K562 (cell line): ENCODE data around the gene DGKA. TPM values are rescaled to one million over a fixed set of nuclear protein-coding genes. Genes with fewer than 3 reads are reported as not detected.

ENCODE experiments used
- ATF7 ChIP-seq: fragments of 450-650 bp; IDR thresholded peaks from 2 replicates; pipeline ENCODE4 v1.7.1; 2014; ENCODE audit warnings: mild to moderate bottlenecking, moderate library complexity
- FIP1L1 ChIP-seq: fragments of 200-400 bp; formaldehyde crosslinking; IDR thresholded peaks from 2 replicates; pipeline ENCODE4 v1.6.1; 2018; ENCODE audit warnings: mild to moderate bottlenecking, low read depth, low read length; ENCODE audit not compliant: poor library complexity, severe bottlenecking
- HDAC2 ChIP-seq: fragments of 450-650 bp; IDR thresholded peaks from 2 replicates; pipeline ENCODE4 v1.6.1; 2016; ENCODE audit warnings: mild to moderate bottlenecking
- HDAC3 ChIP-seq: fragments of 450-650 bp; IDR thresholded peaks from 2 replicates; pipeline ENCODE4 v1.6.1; 2018; ENCODE audit warnings: borderline replicate concordance, mild to moderate bottlenecking, moderate library complexity; ENCODE audit not compliant: partially characterized antibody
- HOXB6 ChIP-seq: fragments of 250-450 bp; sonication (Bioruptor Pico); IDR thresholded peaks from 2 replicates; pipeline ENCODE4 v1.5.1; 2022; ENCODE audit warnings: mild to moderate bottlenecking, borderline replicate concordance
- IRF2 ChIP-seq: sonication (generic); formaldehyde crosslinking; IDR thresholded peaks from 2 replicates; pipeline ENCODE4 v1.8.1; 2022; ENCODE audit warnings: mild to moderate bottlenecking, missing genetic modification reagents
- KDM5B ChIP-seq: fragments of 200-600 bp; sonication (generic); IDR thresholded peaks from 2 replicates; pipeline ENCODE4 v1.6.1; 2012; ENCODE audit warnings: low read depth, mild to moderate bottlenecking, moderate library complexity, low read length, control low read depth, inconsistent platforms; ENCODE audit not compliant: insufficient replicate concordance
- PCBP1 ChIP-seq: fragments of 200-400 bp; formaldehyde crosslinking; IDR thresholded peaks from 2 replicates; pipeline ENCODE4 v1.6.1; 2018; ENCODE audit warnings: mild to moderate bottlenecking, low read depth, low read length; ENCODE audit not compliant: poor library complexity, severe bottlenecking
- PHB2 ChIP-seq: fragments of 450-650 bp; IDR thresholded peaks from 2 replicates; pipeline ENCODE4 v1.6.1; 2017; ENCODE audit warnings: low read depth
- PML ChIP-seq: IDR thresholded peaks from 2 replicates; pipeline ENCODE4 v1.6.1; 2012; ENCODE audit warnings: low read length, inconsistent platforms
- POLR2G ChIP-seq: fragments of 200-400 bp; formaldehyde crosslinking; IDR thresholded peaks from 2 replicates; pipeline ENCODE4 v1.6.1; 2017; ENCODE audit warnings: low read depth, mild to moderate bottlenecking, antibody characterized with exemption, low read length, moderate library complexity
- SIN3A ChIP-seq, 2 experiments: fragments of 150-350 bp in 1 of 2; IDR thresholded peaks; 2 replicates each; pipeline ENCODE4 v1.6.1; 2011 to 2016; ENCODE audit warnings: borderline replicate concordance in 2 of 2, low read depth in 2 of 2, low read length in 2 of 2, mild to moderate bottlenecking in 2 of 2, moderate library complexity in 2 of 2; ENCODE audit not compliant: control insufficient read depth in 1 of 2
- STAT5A ChIP-seq: IDR thresholded peaks from 2 replicates; pipeline ENCODE4 v1.6.1; 2012; ENCODE audit warnings: low read length, inconsistent platforms, borderline replicate concordance
- XRCC3 ChIP-seq: fragments of 450-650 bp; IDR thresholded peaks from 2 replicates; pipeline ENCODE4 v1.6.1; 2017; ENCODE audit warnings: mild to moderate bottlenecking, moderate library complexity
- ZFP1 ChIP-seq: fragments of 450-650 bp; formaldehyde crosslinking; IDR thresholded peaks from 2 replicates; pipeline ENCODE4 v1.4.0; 2020; ENCODE audit warnings: mild to moderate bottlenecking, mixed read lengths
- ZKSCAN3 ChIP-seq: fragments of 250-450 bp; sonication (Bioruptor Pico); IDR thresholded peaks from 2 replicates; pipeline ENCODE4 v1.4.0; 2020
- ZNF165 ChIP-seq: fragments of 250-450 bp; sonication (Bioruptor Pico); IDR thresholded peaks from 2 replicates; pipeline ENCODE4 v1.4.0; 2020; ENCODE audit warnings: borderline replicate concordance
- ZNF57 ChIP-seq: fragments of 450-650 bp; formaldehyde crosslinking; IDR thresholded peaks from 2 replicates; pipeline ENCODE4 v1.4.0; 2020; ENCODE audit warnings: mild to moderate bottlenecking, moderate library complexity
- polyA plus RNA-seq, 8 experiments: library from polyadenylated mRNA; depleted of rRNA in 4 of 8; stranded (reverse) in 5 of 8; unstranded in 3 of 8; fragments of >200 nt; fragmentation: Nextera tagmentation in 2 of 8; fragmentation: Illumina TruSeq in 1 of 8; extraction: Ambion mirVana in 2 of 8; extraction: Trizol in 1 of 8; gene quantifications; 2 replicates each; pipeline versions ENCODE4 v1.2.1 to v1.2.3, GENCODE V29; 2011 to 2014; ENCODE audit warnings: inconsistent platforms in 1 of 8, missing spikeins in 1 of 8
- total RNA-seq, 7 experiments: library from RNA; depleted of rRNA in 6 of 7; stranded (reverse); fragments of >200 nt in 6 of 7; fragmentation: Illumina TruSeq in 2 of 7; extraction: Trizol in 2 of 7; gene quantifications; 2 replicates each; pipeline versions ENCODE4 v1.2.1 to v1.2.3, GENCODE V29; 2011 to 2021; ENCODE audit warnings: low replicate concordance in 1 of 7
- TF ChIP-seq, protein P1 (sequence below): fragments of 450-650 bp; IDR thresholded peaks from 2 replicates; pipeline ENCODE4 v1.6.1; 2016
- TF ChIP-seq, protein P2 (sequence below): fragments of 150-350 bp; IDR thresholded peaks from 2 replicates; pipeline ENCODE4 v1.6.1; 2014; ENCODE audit warnings: low read depth, mild to moderate bottlenecking, low read length, borderline replicate concordance
- TF ChIP-seq, protein P3 (sequence below): sonication (generic); formaldehyde crosslinking; IDR thresholded peaks from 2 replicates; pipeline ENCODE4 v1.5.0; 2020; ENCODE audit warnings: missing genetic modification reagents

Gene DGKA
- total and polyA plus RNA-seq, 9 of the 15 experiments (the other 6 are each of a cell fraction or from before 2014, with no cell fraction given), result 3.4 to 12.4 (median 6.2) TPM

- no peak for TF ChIP-seq PCBP1
- TF ChIP-seq SIN3A (IDR thresholded peaks at IDR 0.05; ENCODE audit: borderline replicate concordance in 2 of 2, control insufficient read depth in 1 of 2, low read depth in 2 of 2, low read length in 2 of 2), result peak; percentile 43 to 45; a peak in 2 of 4 replicates
- no peak for TF ChIP-seq HOXB6 (CRISPR knock-in tag)
- TF ChIP-seq, protein P1, sequence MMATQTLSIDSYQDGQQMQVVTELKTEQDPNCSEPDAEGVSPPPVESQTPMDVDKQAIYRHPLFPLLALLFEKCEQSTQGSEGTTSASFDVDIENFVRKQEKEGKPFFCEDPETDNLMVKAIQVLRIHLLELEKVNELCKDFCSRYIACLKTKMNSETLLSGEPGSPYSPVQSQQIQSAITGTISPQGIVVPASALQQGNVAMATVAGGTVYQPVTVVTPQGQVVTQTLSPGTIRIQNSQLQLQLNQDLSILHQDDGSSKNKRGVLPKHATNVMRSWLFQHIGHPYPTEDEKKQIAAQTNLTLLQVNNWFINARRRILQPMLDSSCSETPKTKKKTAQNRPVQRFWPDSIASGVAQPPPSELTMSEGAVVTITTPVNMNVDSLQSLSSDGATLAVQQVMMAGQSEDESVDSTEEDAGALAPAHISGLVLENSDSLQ, result 0 out of 2 replicates have a peak, but pooled peaks have one; percentile 5
- TF ChIP-seq KDM5B, result peak; percentile 49
- no peak for TF ChIP-seq XRCC3
- TF ChIP-seq FIP1L1, result peak; percentile 23
- no peak for TF ChIP-seq ZNF165 (CRISPR knock-in tag)
- TF ChIP-seq ZKSCAN3 (CRISPR knock-in tag), result no peak
- no peak for TF ChIP-seq STAT5A
- TF ChIP-seq ZFP1 (CRISPR knock-in tag), result no peak
- TF ChIP-seq POLR2G, result peak; percentile 90
- no peak for TF ChIP-seq HDAC3
- TF ChIP-seq PML, result peak; percentile 53; the same call in 1 of the 2 replicates
- TF ChIP-seq ZNF57 (CRISPR knock-in tag), result no peak
- no peak for TF ChIP-seq IRF2 (CRISPR knock-in tag)
- TF ChIP-seq ATF7, result peak; percentile 50; the same call in 1 of the 2 replicates
- no peak for TF ChIP-seq HDAC2
- TF ChIP-seq, protein P2, sequence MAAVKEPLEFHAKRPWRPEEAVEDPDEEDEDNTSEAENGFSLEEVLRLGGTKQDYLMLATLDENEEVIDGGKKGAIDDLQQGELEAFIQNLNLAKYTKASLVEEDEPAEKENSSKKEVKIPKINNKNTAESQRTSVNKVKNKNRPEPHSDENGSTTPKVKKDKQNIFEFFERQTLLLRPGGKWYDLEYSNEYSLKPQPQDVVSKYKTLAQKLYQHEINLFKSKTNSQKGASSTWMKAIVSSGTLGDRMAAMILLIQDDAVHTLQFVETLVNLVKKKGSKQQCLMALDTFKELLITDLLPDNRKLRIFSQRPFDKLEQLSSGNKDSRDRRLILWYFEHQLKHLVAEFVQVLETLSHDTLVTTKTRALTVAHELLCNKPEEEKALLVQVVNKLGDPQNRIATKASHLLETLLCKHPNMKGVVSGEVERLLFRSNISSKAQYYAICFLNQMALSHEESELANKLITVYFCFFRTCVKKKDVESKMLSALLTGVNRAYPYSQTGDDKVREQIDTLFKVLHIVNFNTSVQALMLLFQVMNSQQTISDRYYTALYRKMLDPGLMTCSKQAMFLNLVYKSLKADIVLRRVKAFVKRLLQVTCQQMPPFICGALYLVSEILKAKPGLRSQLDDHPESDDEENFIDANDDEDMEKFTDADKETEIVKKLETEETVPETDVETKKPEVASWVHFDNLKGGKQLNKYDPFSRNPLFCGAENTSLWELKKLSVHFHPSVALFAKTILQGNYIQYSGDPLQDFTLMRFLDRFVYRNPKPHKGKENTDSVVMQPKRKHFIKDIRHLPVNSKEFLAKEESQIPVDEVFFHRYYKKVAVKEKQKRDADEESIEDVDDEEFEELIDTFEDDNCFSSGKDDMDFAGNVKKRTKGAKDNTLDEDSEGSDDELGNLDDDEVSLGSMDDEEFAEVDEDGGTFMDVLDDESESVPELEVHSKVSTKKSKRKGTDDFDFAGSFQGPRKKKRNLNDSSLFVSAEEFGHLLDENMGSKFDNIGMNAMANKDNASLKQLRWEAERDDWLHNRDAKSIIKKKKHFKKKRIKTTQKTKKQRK, result no peak
- no peak for TF ChIP-seq PHB2
- TF ChIP-seq, protein P3, sequence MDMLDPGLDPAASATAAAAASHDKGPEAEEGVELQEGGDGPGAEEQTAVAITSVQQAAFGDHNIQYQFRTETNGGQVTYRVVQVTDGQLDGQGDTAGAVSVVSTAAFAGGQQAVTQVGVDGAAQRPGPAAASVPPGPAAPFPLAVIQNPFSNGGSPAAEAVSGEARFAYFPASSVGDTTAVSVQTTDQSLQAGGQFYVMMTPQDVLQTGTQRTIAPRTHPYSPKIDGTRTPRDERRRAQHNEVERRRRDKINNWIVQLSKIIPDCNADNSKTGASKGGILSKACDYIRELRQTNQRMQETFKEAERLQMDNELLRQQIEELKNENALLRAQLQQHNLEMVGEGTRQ (CRISPR knock-in tag), result peak; percentile 20; the same call in 1 of the 2 replicates
Measured at GRCh38 chr12:55966408-55967281, 35.7 kb downstream of the DGKA start, which contains the start of gene CDK2 (continued).
